HepG2 (cell line): Measurements from ENCODE around the gene RASSF7. TPM values are rescaled to one million over a fixed set of nuclear protein-coding genes. Genes with fewer than 3 reads are reported as not detected.
A peak's percentile ranks its signal among the peaks of the same experiment; 100 is the strongest.

Experiments
- CREM ChIP-seq, 2 experiments: sonication (generic) in 1 of 2; formaldehyde crosslinking in 1 of 2; IDR thresholded peaks; 2 replicates each; pipeline versions ENCODE4 v1.4.0 to v1.6.1; 2016 to 2020; ENCODE audit warnings: antibody characterized with exemption in 1 of 2, mild to moderate bottlenecking in 1 of 2, missing genetic modification reagents in 1 of 2
- KAT8 ChIP-seq: IDR thresholded peaks from 2 replicates; pipeline ENCODE4 v1.6.1; 2016; ENCODE audit warnings: missing genetic modification reagents, missing compliant biosample characterization
- LRRFIP1 ChIP-seq: sonication (generic); formaldehyde crosslinking; conservative IDR thresholded peaks from 2 replicates; pipeline ENCODE4 v1.4.0; 2020; ENCODE audit warnings: missing genetic modification reagents
- NFKBIZ ChIP-seq: IDR thresholded peaks from 2 replicates; pipeline ENCODE4 v1.6.1; 2018; ENCODE audit warnings: missing genetic modification reagents, missing compliant biosample characterization
- SNRNP70 ChIP-seq: fragments of 200-400 bp; formaldehyde crosslinking; IDR thresholded peaks from 2 replicates; pipeline ENCODE4 v1.6.1; 2017; ENCODE audit warnings: mild to moderate bottlenecking, low read depth, low read length, moderate library complexity
- ZNF318 ChIP-seq: sonication (generic); formaldehyde crosslinking; IDR thresholded peaks from 2 replicates; pipeline ENCODE4 v1.4.0; 2020; ENCODE audit warnings: mild to moderate bottlenecking, missing genetic modification reagents
- polyA plus RNA-seq, 8 experiments: library from polyadenylated mRNA; depleted of rRNA in 3 of 8; stranded (reverse) in 7 of 8; unstranded in 1 of 8; fragments of >200 nt; fragmentation: Illumina TruSeq in 4 of 8; extraction: Trizol in 4 of 8; gene quantifications; 2 replicates each; pipeline versions ENCODE4 v1.2.1 to v1.2.3, GENCODE V29; 2011 to 2016; ENCODE audit warnings: low read depth in 4 of 8, missing spikeins in 1 of 8, mixed read lengths in 1 of 8; ENCODE audit not compliant: insufficient read depth in 1 of 8
- total RNA-seq, 5 experiments: library from RNA; depleted of rRNA; stranded (reverse); fragments of >200 nt; fragmentation: Illumina TruSeq; extraction: Trizol; gene quantifications; 2 replicates each; pipeline ENCODE4 v1.2.3, GENCODE V29; 2016; ENCODE audit warnings: low read depth in 1 of 5
- TF ChIP-seq, protein P1 (sequence below): sonication (generic); formaldehyde crosslinking; IDR thresholded peaks from 2 replicates; pipeline ENCODE4 v1.9.0; 2021; ENCODE audit warnings: missing genetic modification reagents, mild to moderate bottlenecking, borderline replicate concordance
- TF ChIP-seq, protein P2 (sequence below): sonication (generic); formaldehyde crosslinking; IDR thresholded peaks from 2 replicates; pipeline ENCODE4 v1.9.0; 2021; ENCODE audit warnings: mild to moderate bottlenecking, missing genetic modification reagents

RASSF7 gene
- total and polyA plus RNA-seq, 2 of the 13 experiments (the other 11 are each of a cell fraction or from before 2014, with no cell fraction given), result 20.2 to 28.6 TPM

- TF ChIP-seq LRRFIP1 (no peak), NFKBIZ (CRISPR knock-in tag) (no peak), ZNF318 (CRISPR knock-in tag) (0 out of 2 replicates have a peak, but pooled peaks have one; percentile 18), SNRNP70 (no peak), KAT8 (CRISPR knock-in tag) (peak; percentile 71; the same call in 1 of the 2 replicates), CREM (IDR thresholded peaks at IDR 0.05) (no peak), CREM (CRISPR knock-in tag; IDR thresholded peaks at IDR 0.05) (no peak)
- TF ChIP-seq, protein P1, sequence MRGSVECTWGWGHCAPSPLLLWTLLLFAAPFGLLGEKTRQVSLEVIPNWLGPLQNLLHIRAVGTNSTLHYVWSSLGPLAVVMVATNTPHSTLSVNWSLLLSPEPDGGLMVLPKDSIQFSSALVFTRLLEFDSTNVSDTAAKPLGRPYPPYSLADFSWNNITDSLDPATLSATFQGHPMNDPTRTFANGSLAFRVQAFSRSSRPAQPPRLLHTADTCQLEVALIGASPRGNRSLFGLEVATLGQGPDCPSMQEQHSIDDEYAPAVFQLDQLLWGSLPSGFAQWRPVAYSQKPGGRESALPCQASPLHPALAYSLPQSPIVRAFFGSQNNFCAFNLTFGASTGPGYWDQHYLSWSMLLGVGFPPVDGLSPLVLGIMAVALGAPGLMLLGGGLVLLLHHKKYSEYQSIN (CRISPR knock-in tag), result no peak
- TF ChIP-seq, protein P2, sequence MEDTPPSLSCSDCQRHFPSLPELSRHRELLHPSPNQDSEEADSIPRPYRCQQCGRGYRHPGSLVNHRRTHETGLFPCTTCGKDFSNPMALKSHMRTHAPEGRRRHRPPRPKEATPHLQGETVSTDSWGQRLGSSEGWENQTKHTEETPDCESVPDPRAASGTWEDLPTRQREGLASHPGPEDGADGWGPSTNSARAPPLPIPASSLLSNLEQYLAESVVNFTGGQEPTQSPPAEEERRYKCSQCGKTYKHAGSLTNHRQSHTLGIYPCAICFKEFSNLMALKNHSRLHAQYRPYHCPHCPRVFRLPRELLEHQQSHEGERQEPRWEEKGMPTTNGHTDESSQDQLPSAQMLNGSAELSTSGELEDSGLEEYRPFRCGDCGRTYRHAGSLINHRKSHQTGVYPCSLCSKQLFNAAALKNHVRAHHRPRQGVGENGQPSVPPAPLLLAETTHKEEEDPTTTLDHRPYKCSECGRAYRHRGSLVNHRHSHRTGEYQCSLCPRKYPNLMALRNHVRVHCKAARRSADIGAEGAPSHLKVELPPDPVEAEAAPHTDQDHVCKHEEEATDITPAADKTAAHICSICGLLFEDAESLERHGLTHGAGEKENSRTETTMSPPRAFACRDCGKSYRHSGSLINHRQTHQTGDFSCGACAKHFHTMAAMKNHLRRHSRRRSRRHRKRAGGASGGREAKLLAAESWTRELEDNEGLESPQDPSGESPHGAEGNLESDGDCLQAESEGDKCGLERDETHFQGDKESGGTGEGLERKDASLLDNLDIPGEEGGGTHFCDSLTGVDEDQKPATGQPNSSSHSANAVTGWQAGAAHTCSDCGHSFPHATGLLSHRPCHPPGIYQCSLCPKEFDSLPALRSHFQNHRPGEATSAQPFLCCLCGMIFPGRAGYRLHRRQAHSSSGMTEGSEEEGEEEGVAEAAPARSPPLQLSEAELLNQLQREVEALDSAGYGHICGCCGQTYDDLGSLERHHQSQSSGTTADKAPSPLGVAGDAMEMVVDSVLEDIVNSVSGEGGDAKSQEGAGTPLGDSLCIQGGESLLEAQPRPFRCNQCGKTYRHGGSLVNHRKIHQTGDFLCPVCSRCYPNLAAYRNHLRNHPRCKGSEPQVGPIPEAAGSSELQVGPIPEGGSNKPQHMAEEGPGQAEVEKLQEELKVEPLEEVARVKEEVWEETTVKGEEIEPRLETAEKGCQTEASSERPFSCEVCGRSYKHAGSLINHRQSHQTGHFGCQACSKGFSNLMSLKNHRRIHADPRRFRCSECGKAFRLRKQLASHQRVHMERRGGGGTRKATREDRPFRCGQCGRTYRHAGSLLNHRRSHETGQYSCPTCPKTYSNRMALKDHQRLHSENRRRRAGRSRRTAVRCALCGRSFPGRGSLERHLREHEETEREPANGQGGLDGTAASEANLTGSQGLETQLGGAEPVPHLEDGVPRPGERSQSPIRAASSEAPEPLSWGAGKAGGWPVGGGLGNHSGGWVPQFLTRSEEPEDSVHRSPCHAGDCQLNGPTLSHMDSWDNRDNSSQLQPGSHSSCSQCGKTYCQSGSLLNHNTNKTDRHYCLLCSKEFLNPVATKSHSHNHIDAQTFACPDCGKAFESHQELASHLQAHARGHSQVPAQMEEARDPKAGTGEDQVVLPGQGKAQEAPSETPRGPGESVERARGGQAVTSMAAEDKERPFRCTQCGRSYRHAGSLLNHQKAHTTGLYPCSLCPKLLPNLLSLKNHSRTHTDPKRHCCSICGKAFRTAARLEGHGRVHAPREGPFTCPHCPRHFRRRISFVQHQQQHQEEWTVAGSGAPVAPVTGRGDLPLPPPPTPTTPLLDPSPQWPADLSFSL (CRISPR knock-in tag), result no peak
Observed at GRCh38 chr11:518463-519202, 42.1 kb upstream of the RASSF7 start (continued).
